OCI-LY7 (cell line): ENCODE results near the gene MYLK. TPM values are rescaled to one million over a fixed set of nuclear protein-coding genes. Genes with fewer than 3 reads are reported as not detected.
A peak's percentile ranks its signal among the peaks of the same experiment; 100 is the strongest.

Experiments used
- BruUV-seq: library from RNA; stranded (reverse); fragments of 400-500 nt; replicated peaks from 2 replicates; lab custom pipeline; 2021; lab: Mats Ljungman, UMichigan
- CTCF ChIA-PET: fragments of 300-600 bp; sonication (Branson Sonifier 250); formaldehyde crosslinking; loops from one replicate; lab custom pipeline; 2022; ENCODE audit warnings: antibody characterized with exemption; ENCODE audit not compliant: unreplicated experiment; lab: Charles Lee
- POLR2A ChIA-PET: fragments of 300-600 bp; sonication (Branson Sonifier 250); formaldehyde crosslinking; loops from one replicate; lab custom pipeline; 2022; ENCODE audit warnings: antibody characterized with exemption; lab: Charles Lee
- DNase-seq: peaks from one replicate; pipeline ENCODE4 v3.0.0-alpha.2; 2015; ENCODE audit warnings: low spot score
- H2AFZ ChIP-seq: fragments of 200-600 bp; sonication (generic), shearing (Covaris generic); 2 replicates; pipeline ENCODE4 v1.6.1; 2014; ENCODE audit warnings: mild to moderate bottlenecking, antibody characterized with exemption, low read length, moderate library complexity
- H3K27ac ChIP-seq: fragments of 200-600 bp; sonication (generic); 2 replicates; pipeline ENCODE4 v1.5.1; 2014; ENCODE audit warnings: mixed run types, low read depth, mild to moderate bottlenecking, moderate library complexity, low read length, inconsistent platforms; ENCODE audit not compliant: poor library complexity, severe bottlenecking
- H3K36me3 ChIP-seq: fragments of 200-600 bp; sonication (generic); 2 replicates; pipeline ENCODE4 v1.6.1; 2014; ENCODE audit warnings: mild to moderate bottlenecking, antibody characterized with exemption, low read length, moderate library complexity, mixed read lengths; ENCODE audit not compliant: insufficient read depth
- H3K4me1 ChIP-seq: fragments of 200-600 bp; sonication (generic); 2 replicates; pipeline ENCODE4 v1.5.1; 2014; ENCODE audit warnings: mild to moderate bottlenecking, low read length; ENCODE audit not compliant: insufficient read depth, poor library complexity, severe bottlenecking
- H3K4me2 ChIP-seq: fragments of 200-600 bp; sonication (generic); 2 replicates; pipeline ENCODE4 v1.6.1; 2014; ENCODE audit warnings: mild to moderate bottlenecking, low read length
- H3K4me3 ChIP-seq: fragments of 200-600 bp; sonication (generic); 2 replicates; pipeline ENCODE4 v1.5.1; 2014; ENCODE audit warnings: mild to moderate bottlenecking, low read depth, low read length; ENCODE audit not compliant: poor library complexity, severe bottlenecking
- H3K79me2 ChIP-seq: fragments of 200-600 bp; sonication (generic); 2 replicates; pipeline ENCODE4 v1.6.1; 2016; ENCODE audit warnings: low read depth, mild to moderate bottlenecking, low read length, moderate library complexity, mixed read lengths; ENCODE audit not compliant: insufficient read depth
- H3K9me2 ChIP-seq: fragments of 200-600 bp; sonication (generic); 2 replicates; pipeline ENCODE4 v1.6.1; 2016; ENCODE audit warnings: mild to moderate bottlenecking, low read length, mixed read lengths; ENCODE audit not compliant: insufficient read depth
- H3K9me3 ChIP-seq: fragments of 200-600 bp; sonication (generic); 2 replicates; pipeline ENCODE4 v1.6.1; 2014; ENCODE audit warnings: mild to moderate bottlenecking, mixed run types, low read length, mixed read lengths
- H4K20me1 ChIP-seq: fragments of 200-600 bp; sonication (generic); 2 replicates; pipeline ENCODE4 v1.6.1; 2014; ENCODE audit warnings: mild to moderate bottlenecking, antibody characterized with exemption, low read length, moderate library complexity, mixed read lengths; ENCODE audit not compliant: insufficient read depth
- EZH2phosphoT487 ChIP-seq: fragments of 200-600 bp; sonication (generic); IDR thresholded peaks from 2 replicates; pipeline ENCODE4 v1.6.1; 2018; ENCODE audit warnings: low read depth, borderline replicate concordance, mild to moderate bottlenecking, mixed run types, antibody characterized with exemption, low read length, moderate library complexity, mixed read lengths
- intact Hi-C: fragments of 100-400 bp; cut with micrococcal nuclease; formaldehyde crosslinking; loops from one replicate; pipeline ENCODE4 v1.10.0; 2022; ENCODE audit not compliant: unreplicated experiment
- total RNA-seq, 2 experiments: library from RNA; depleted of rRNA in 1 of 2; stranded (reverse); fragments of >200 nt in 1 of 2; shearing (Covaris generic) in 1 of 2; gene quantifications; 2 replicates each; pipeline ENCODE4 v1.2.3, GENCODE V29; 2014 to 2022
- TF ChIP-seq, protein P1 (sequence below): fragments of 200-600 bp; sonication (generic); conservative IDR thresholded peaks from 2 replicates; pipeline ENCODE4 v1.5.1; 2014; ENCODE audit warnings: mild to moderate bottlenecking, antibody characterized with exemption, low read length, moderate library complexity, mixed read lengths

The MYLK gene
- total RNA-seq, 2 experiments from 2014 or later, result not detected

DNA sequence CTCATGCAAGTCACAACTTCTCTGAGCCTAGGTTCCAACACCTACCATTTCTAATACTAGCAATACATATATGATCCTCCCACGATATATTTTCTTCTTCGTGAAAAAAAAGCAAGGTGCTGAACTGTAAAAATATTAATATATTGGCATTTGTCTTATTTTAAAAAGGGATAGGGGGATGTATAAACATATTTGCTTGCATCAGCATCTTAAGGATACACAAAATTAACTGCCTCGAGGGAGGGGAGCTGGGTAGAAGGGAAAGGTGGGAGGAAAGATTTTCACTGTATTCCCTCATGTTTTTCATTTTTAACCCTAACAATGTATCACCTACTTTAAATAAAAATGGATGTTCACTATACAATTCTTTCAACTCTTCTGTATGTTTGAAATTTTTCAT, 300.6 kb downstream of the MYLK start:
- ChIA-PET POLR2A (interaction anchor here (1.2 to 2.4 kb wide), 2 partner anchors 11 kb away, joined by 3 to 11 read pairs; no protein-coding TSS in a partner anchor), CTCF (no interaction called here)
- H2AFZ ChIP-seq, result peak overlapping the region; percentile 96; the same call in 1 of the 2 replicates
- no peak for DNase-seq
- no peaks in the 10 kb centered on the region; the same call in 1 of the 2 replicates for H4K20me1 ChIP-seq
- peak overlapping the region; percentile 97 for H3K4me3 ChIP-seq
- H3K4me2 ChIP-seq, result peak overlapping the region; percentile 95
- TF ChIP-seq, protein P1, sequence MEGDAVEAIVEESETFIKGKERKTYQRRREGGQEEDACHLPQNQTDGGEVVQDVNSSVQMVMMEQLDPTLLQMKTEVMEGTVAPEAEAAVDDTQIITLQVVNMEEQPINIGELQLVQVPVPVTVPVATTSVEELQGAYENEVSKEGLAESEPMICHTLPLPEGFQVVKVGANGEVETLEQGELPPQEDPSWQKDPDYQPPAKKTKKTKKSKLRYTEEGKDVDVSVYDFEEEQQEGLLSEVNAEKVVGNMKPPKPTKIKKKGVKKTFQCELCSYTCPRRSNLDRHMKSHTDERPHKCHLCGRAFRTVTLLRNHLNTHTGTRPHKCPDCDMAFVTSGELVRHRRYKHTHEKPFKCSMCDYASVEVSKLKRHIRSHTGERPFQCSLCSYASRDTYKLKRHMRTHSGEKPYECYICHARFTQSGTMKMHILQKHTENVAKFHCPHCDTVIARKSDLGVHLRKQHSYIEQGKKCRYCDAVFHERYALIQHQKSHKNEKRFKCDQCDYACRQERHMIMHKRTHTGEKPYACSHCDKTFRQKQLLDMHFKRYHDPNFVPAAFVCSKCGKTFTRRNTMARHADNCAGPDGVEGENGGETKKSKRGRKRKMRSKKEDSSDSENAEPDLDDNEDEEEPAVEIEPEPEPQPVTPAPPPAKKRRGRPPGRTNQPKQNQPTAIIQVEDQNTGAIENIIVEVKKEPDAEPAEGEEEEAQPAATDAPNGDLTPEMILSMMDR, result no peak
- no peak for TF ChIP-seq EZH2phosphoT487
- no peak overlapping the region for H3K27ac ChIP-seq
- H3K4me1 ChIP-seq, result peaks cover 25% of the 10 kb centered on the region
- H3K79me2 ChIP-seq, result peaks cover 33% of the 10 kb centered on the region
- peaks cover 17% of the 10 kb centered on the region for H3K9me3 ChIP-seq
- peaks cover 40% of the 10 kb centered on the region for H3K36me3 ChIP-seq
- BruUV-seq, result TSS peak; percentile 56
- intact Hi-C loops, result loop anchor here (10.0 kb wide), 1 partner anchor 1069 kb away; the partner anchor contains the start of gene KPNA1
- H3K9me2 ChIP-seq, result no peaks in the 10 kb centered on the region

DNA sequence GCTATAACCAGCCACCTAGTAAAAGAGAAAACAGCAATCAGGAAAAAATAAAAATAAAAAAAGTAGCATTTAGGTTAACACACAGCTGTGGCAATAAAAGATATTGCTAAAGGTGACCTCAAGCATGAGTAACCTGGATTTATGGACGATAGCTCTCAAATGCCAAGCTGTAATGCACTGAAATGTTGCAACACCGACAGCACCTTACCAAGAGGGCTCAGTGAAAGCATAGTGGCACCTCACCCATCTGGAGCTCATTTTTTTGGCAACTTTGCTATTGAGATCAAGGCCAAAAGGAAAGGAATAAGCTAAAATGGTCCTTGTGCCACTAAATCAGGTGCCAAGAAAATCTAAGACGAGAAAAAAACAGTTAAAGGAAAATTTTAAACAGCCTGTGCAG, 301.8 kb downstream of the MYLK start:
- BruUV-seq, result no TSS peak
- Histone ChIP-seq H2AFZ (no peak overlapping the region), H3K4me2 (peak overlapping the region; percentile 1; the same call in 1 of the 2 replicates), H3K4me3 (no peak overlapping the region), H3K79me2 (peaks cover 28% of the 10 kb centered on the region), H3K4me1 (peaks cover 25% of the 10 kb centered on the region), H3K9me2 (no peaks in the 10 kb centered on the region), H4K20me1 (no peaks in the 10 kb centered on the region; the same call in 1 of the 2 replicates), H3K9me3 (peaks cover 8% of the 10 kb centered on the region), H3K27ac (no peak overlapping the region), H3K36me3 (peaks cover 31% of the 10 kb centered on the region)
- DNase-seq, result no peak
- CTCF ChIA-PET, result no interaction called here
- POLR2A ChIA-PET, result interaction anchor here (0.7 to 0.8 kb wide), 2 partner anchors 8 to 19 kb away, joined by 3 read pairs; no protein-coding TSS in a partner anchor
- TF ChIP-seq EZH2phosphoT487, result no peak
- TF ChIP-seq, protein P1, result no peak
- intact Hi-C loops, result loop anchor here (10.0 kb wide), 1 partner anchor 1068 kb away; the partner anchor contains the start of gene KPNA1

DNA sequence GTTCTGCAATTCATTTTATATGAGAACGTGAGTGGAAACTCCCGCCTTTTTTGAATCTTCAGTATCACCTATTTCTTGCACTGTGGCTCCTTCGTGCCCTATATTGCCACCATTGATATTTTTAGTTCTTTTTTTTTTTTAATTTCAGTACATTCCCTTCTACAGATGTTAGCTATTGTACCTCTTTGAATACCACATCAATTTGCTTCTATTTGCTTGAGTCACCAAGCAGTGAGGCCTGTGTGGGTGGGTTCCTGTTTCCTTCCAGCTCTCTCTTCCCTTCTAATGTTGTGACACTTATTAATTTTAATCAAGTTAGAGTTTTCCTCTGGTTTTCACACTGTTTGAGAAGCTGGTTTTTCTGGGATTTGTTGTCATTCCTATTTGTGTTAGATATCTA, 308.0 kb downstream of the MYLK start:
- no peaks in the 10 kb centered on the region for H3K79me2 ChIP-seq
- H3K9me2 ChIP-seq, result no peaks in the 10 kb centered on the region
- H3K4me1 ChIP-seq, result peaks cover 10% of the 10 kb centered on the region
- H3K27ac ChIP-seq, result no peak overlapping the region
- peaks cover 18% of the 10 kb centered on the region; the same call in 1 of the 2 replicates for H3K36me3 ChIP-seq
- H3K4me3 ChIP-seq, result no peak overlapping the region
- POLR2A ChIA-PET, result interaction anchor here (0.7 to 2.3 kb wide), 3 partner anchors 8 to 11 kb away, joined by 3 to 8 read pairs (median 3); no protein-coding TSS in a partner anchor
- H4K20me1 ChIP-seq, result no peaks in the 10 kb centered on the region
- TF ChIP-seq, protein P1, result no peak
- no peak for TF ChIP-seq EZH2phosphoT487
- DNase-seq, result no peak
- BruUV-seq, result TSS peak; percentile 25
- intact Hi-C loops, result no loop called here
- H3K9me3 ChIP-seq, result no peaks in the 10 kb centered on the region
- no peak overlapping the region for H3K4me2 ChIP-seq
- CTCF ChIA-PET, result no interaction called here
- no peak overlapping the region for H2AFZ ChIP-seq
